Naive thymus-derived CD4-positive, alpha-beta T cell (primary cell): Measurements from ENCODE around the gene TRPM5. TPM values are rescaled to one million over a fixed set of nuclear protein-coding genes. Genes with fewer than 3 reads are reported as not detected.

Experiments
- ATAC-seq: fragments of 150-1000 bp; cut with Tn5 transposase; 2 replicates; pipeline ENCODE4 v1.10.0; 2021; ENCODE audit warnings: mild to moderate bottlenecking, moderate library complexity
- CTCF ChIA-PET: fragments of 350-600 bp; sonication (Branson Sonifier 250); formaldehyde crosslinking; loops from one replicate; lab custom pipeline; 2021; ENCODE audit warnings: antibody characterized with exemption; lab: Charles Lee
- POLR2A ChIA-PET: fragments of 350-600 bp; sonication (Branson Sonifier 250); formaldehyde crosslinking; loops from one replicate; lab custom pipeline; 2021; ENCODE audit warnings: antibody characterized with exemption, inconsistent platforms; lab: Charles Lee
- DNase-seq, 9 donors: peaks; one replicate each; pipeline versions ENCODE4 v3.0.0 to v3.0.0-alpha.2; 2020 to 2022; ENCODE audit warnings: mixed read lengths in 1 of 9
- H3K27ac ChIP-seq: one replicate; pipeline ENCODE4 v1.7.0; 2013; ENCODE audit warnings: mild to moderate bottlenecking, low read depth, low read length, moderate library complexity
- H3K27me3 ChIP-seq, 2 donors: one replicate each; pipeline ENCODE4 v1.7.0; 2013; ENCODE audit warnings: low read length in 2 of 2, mild to moderate bottlenecking in 2 of 2, moderate library complexity in 2 of 2; ENCODE audit not compliant: control insufficient read depth in 2 of 2, insufficient read depth in 2 of 2
- H3K36me3 ChIP-seq, 3 experiments: 1 replicate in 2 of 3; 2 replicates in 1 of 3; pipeline ENCODE4 v1.7.0; 2013; ENCODE audit warnings: low read length in 3 of 3, mild to moderate bottlenecking in 3 of 3, moderate library complexity in 1 of 3; ENCODE audit not compliant: insufficient read depth in 3 of 3, control insufficient read depth in 2 of 3
- H3K4me1 ChIP-seq, 2 donors: one replicate each; pipeline ENCODE4 v1.7.0; 2013; ENCODE audit warnings: low read length in 2 of 2, mild to moderate bottlenecking in 2 of 2, moderate library complexity in 1 of 2; ENCODE audit not compliant: control insufficient read depth in 2 of 2, insufficient read depth in 2 of 2
- H3K4me3 ChIP-seq: 2 replicates; pipeline ENCODE4 v1.7.0; 2013; ENCODE audit warnings: mild to moderate bottlenecking, low read length
- H3K9me3 ChIP-seq, 3 experiments: 1 replicate in 2 of 3; 2 replicates in 1 of 3; pipeline ENCODE4 v1.7.0; 2013; ENCODE audit warnings: low read length in 3 of 3; ENCODE audit not compliant: control insufficient read depth in 2 of 3
- H3K27ac Mint-ChIP-seq, 9 donors: one replicate each; pipeline ENCODE4 v1.8.0; 2020 to 2022; ENCODE audit warnings: mixed read lengths in 9 of 9, mild to moderate bottlenecking in 8 of 9, moderate library complexity in 5 of 9, inconsistent platforms in 2 of 9
- H3K27me3 Mint-ChIP-seq, 5 donors: one replicate each; pipeline ENCODE4 v1.8.0; 2021 to 2022; ENCODE audit warnings: mixed read lengths in 5 of 5, mild to moderate bottlenecking in 1 of 5
- H3K36me3 Mint-ChIP-seq, 5 donors: one replicate each; pipeline ENCODE4 v1.8.0; 2020 to 2022; ENCODE audit warnings: mixed read lengths in 5 of 5, mild to moderate bottlenecking in 3 of 5, inconsistent platforms in 1 of 5
- H3K4me1 Mint-ChIP-seq, 7 donors: one replicate each; pipeline ENCODE4 v1.8.0; 2020 to 2022; ENCODE audit warnings: mixed read lengths in 7 of 7, mild to moderate bottlenecking in 3 of 7, inconsistent platforms in 1 of 7
- H3K4me3 Mint-ChIP-seq, 10 donors: one replicate each; pipeline ENCODE4 v1.8.0; 2020 to 2022; ENCODE audit warnings: mild to moderate bottlenecking in 10 of 10, mixed read lengths in 10 of 10, moderate library complexity in 6 of 10, inconsistent platforms in 2 of 10
- H3K9me3 Mint-ChIP-seq, 11 donors: one replicate each; pipeline ENCODE4 v1.8.0; 2020 to 2022; ENCODE audit warnings: mixed read lengths in 11 of 11, mild to moderate bottlenecking in 4 of 11, inconsistent platforms in 1 of 11, moderate library complexity in 1 of 11
- intact Hi-C, 2 donors: fragments of 100-400 bp; cut with micrococcal nuclease; formaldehyde crosslinking; loops; one replicate each; pipeline ENCODE4 v1.15.1; 2023
- polyA plus RNA-seq, 2 donors: library from polyadenylated mRNA; unstranded; fragments of 300-500 nt; fragmentation: Illumina TruSeq; gene quantifications; one replicate each; pipeline ENCODE4 v1.2.3, GENCODE V29; 2021
- total RNA-seq, 6 experiments: library from RNA in 5 of 6; stranded (reverse) in 5 of 6; gene quantifications; 1 replicate in 5 of 6; 2 replicates in 1 of 6; pipeline ENCODE4 v1.2.3 and lab custom pipeline; 2021 to 2026

TRPM5 gene
- total and polyA plus RNA-seq, 7 experiments from 2014 or later, result 0.05 to 1.1 (median 0.63) TPM; not detected in 1

GRCh38 chr11:2443406-2443805 is 908 bp downstream of the TRPM5 start:
- no peak overlapping the region for H3K4me3 ChIP-seq
- Mint-ChIP-seq H3K4me1 (peaks cover 22 to 50% (median 38%) of the 10 kb centered on the region in 7 donors), H3K9me3 (peaks cover 0 to 2% (median 0%) of the 10 kb centered on the region in 11 donors), H3K27ac (peak overlapping the region in 7 of 9 donors; percentile 55 to 86 (median 71)), H3K27me3 (peaks cover 0 to 32% (median 0%) of the 10 kb centered on the region in 5 donors), H3K36me3 (no peaks in the 10 kb centered on the region), H3K4me3 (peak overlapping the region; percentile 24 to 76 (median 54))
- no peak for ATAC-seq
- H3K27ac ChIP-seq, result peak overlapping the region; percentile 3
- ChIA-PET POLR2A (interaction anchor here (0.5 to 0.7 kb wide), 2 partner anchors 23 to 154 kb away, joined by 3 to 5 read pairs; no protein-coding TSS in a partner anchor), CTCF (interaction anchor here (1.6 to 1.7 kb wide), 2 partner anchors 22 to 88 kb away, joined by 3 to 8 read pairs; no protein-coding TSS in a partner anchor)
- no peak for DNase-seq
- no peaks in the 10 kb centered on the region for H3K36me3 ChIP-seq
- intact Hi-C loops, result loop anchor here (5.0 kb wide), 3 partner anchors 444 to 549 kb away; partner anchors contain the start of genes CDKN1C (in 1 of the 2) and NAP1L4 (in 1 of the 2)
- peaks cover 22 to 51% of the 10 kb centered on the region in 2 donors for H3K4me1 ChIP-seq
- no peaks in the 10 kb centered on the region for H3K27me3 ChIP-seq
- H3K9me3 ChIP-seq, result no peaks in the 10 kb centered on the region

GRCh38 chr11:2442589-2442988 is 1.7 kb downstream of the TRPM5 start:
- POLR2A ChIA-PET, result no interaction called here
- ATAC-seq (peak; percentile 55), DNase-seq (peak in 7 of 9 donors; percentile 63 to 83 (median 78))
- H3K9me3 ChIP-seq, result no peaks in the 10 kb centered on the region
- CTCF ChIA-PET, result interaction anchor here (1.7 kb wide), 1 partner anchor 89 kb away, joined by 8 read pairs; no protein-coding TSS in a partner anchor
- peaks cover 0 to 2% (median 0%) of the 10 kb centered on the region in 11 donors for H3K9me3 Mint-ChIP-seq
- H3K27ac ChIP-seq, result peak overlapping the region; percentile 14
- no peak overlapping the region for H3K4me3 ChIP-seq
- intact Hi-C loops, result loop anchor here (5.0 kb wide), 3 partner anchors 445 to 550 kb away; partner anchors contain the start of genes CDKN1C (in 1 of the 2) and NAP1L4 (in 1 of the 2)
- peak overlapping the region in 8 of 9 donors; percentile 62 to 86 (median 77) for H3K27ac Mint-ChIP-seq
- no peaks in the 10 kb centered on the region for H3K36me3 Mint-ChIP-seq
- peaks cover 22 to 43% of the 10 kb centered on the region in 2 donors for H3K4me1 ChIP-seq
- no peaks in the 10 kb centered on the region for H3K27me3 ChIP-seq
- peaks cover 18 to 42% (median 32%) of the 10 kb centered on the region in 7 donors for H3K4me1 Mint-ChIP-seq
- peaks cover 0 to 36% (median 0%) of the 10 kb centered on the region in 5 donors for H3K27me3 Mint-ChIP-seq
- peak overlapping the region in 9 of 10 donors; percentile 17 to 71 (median 51) for H3K4me3 Mint-ChIP-seq
- no peaks in the 10 kb centered on the region for H3K36me3 ChIP-seq

GRCh38 chr11:2441171-2441570 is 3.1 kb downstream of the TRPM5 start:
- peaks cover 8 to 30% (median 20%) of the 10 kb centered on the region in 7 donors for H3K4me1 Mint-ChIP-seq
- DNase-seq, result no peak
- Histone ChIP-seq H3K27me3 (no peaks in the 10 kb centered on the region), H3K4me3 (no peak overlapping the region), H3K9me3 (no peaks in the 10 kb centered on the region), H3K4me1 (peaks cover 15 to 28% of the 10 kb centered on the region in 2 donors), H3K36me3 (no peaks in the 10 kb centered on the region), H3K27ac (no peak overlapping the region)
- peaks cover 0 to 37% (median 0%) of the 10 kb centered on the region in 5 donors for H3K27me3 Mint-ChIP-seq
- intact Hi-C loops, result loop anchor here (5.0 kb wide), 3 partner anchors 446 to 551 kb away; partner anchors contain the start of genes CDKN1C (in 1 of the 2) and NAP1L4 (in 1 of the 2)
- no peak for ATAC-seq
- ChIA-PET POLR2A (interaction anchor here (1.4 kb wide), 1 partner anchor 86 kb away, joined by 3 read pairs; no protein-coding TSS in a partner anchor), CTCF (no interaction called here)
- H3K4me3 Mint-ChIP-seq, result no peak overlapping the region
- no peaks in the 10 kb centered on the region for H3K36me3 Mint-ChIP-seq
- no peak overlapping the region for H3K27ac Mint-ChIP-seq
- peaks cover 0 to 2% (median 0%) of the 10 kb centered on the region in 11 donors for H3K9me3 Mint-ChIP-seq

GRCh38 chr11:2440646-2441045 is 3.7 kb downstream of the TRPM5 start:
- ATAC-seq (peak; percentile 39), DNase-seq (no peak)
- Histone ChIP-seq H3K4me3 (no peak overlapping the region), H3K9me3 (no peaks in the 10 kb centered on the region), H3K27me3 (no peaks in the 10 kb centered on the region), H3K36me3 (no peaks in the 10 kb centered on the region), H3K4me1 (peaks cover 13 to 24% of the 10 kb centered on the region in 2 donors), H3K27ac (no peak overlapping the region)
- Mint-ChIP-seq H3K36me3 (no peaks in the 10 kb centered on the region), H3K27ac (no peak overlapping the region), H3K9me3 (peaks cover 0 to 2% (median 0%) of the 10 kb centered on the region in 11 donors), H3K4me1 (peaks cover 8 to 25% (median 20%) of the 10 kb centered on the region in 7 donors), H3K27me3 (peaks cover 0 to 37% (median 0%) of the 10 kb centered on the region in 5 donors), H3K4me3 (no peak overlapping the region)
- ChIA-PET POLR2A (no interaction called here), CTCF (no interaction called here)
- intact Hi-C loops, result loop anchor here (5.0 kb wide), 3 partner anchors 447 to 552 kb away; partner anchors contain the start of genes CDKN1C (in 1 of the 2) and NAP1L4 (in 1 of the 2)

- ChIA-PET CTCF (no interaction called here), POLR2A (no interaction called here)
- Histone ChIP-seq H3K9me3 (no peaks in the 10 kb centered on the region), H3K4me1 (peaks cover 8 to 23% of the 10 kb centered on the region in 2 donors), H3K4me3 (no peak overlapping the region), H3K27me3 (no peaks in the 10 kb centered on the region), H3K27ac (no peak overlapping the region), H3K36me3 (no peaks in the 10 kb centered on the region)
- Mint-ChIP-seq H3K36me3 (no peaks in the 10 kb centered on the region), H3K27me3 (peaks cover 0 to 33% (median 0%) of the 10 kb centered on the region in 5 donors), H3K27ac (no peak overlapping the region), H3K9me3 (peaks cover 0 to 2% (median 0%) of the 10 kb centered on the region in 11 donors), H3K4me1 (peaks cover 4 to 21% (median 20%) of the 10 kb centered on the region in 7 donors), H3K4me3 (no peak overlapping the region)
- intact Hi-C loops, result loop anchor here (5.0 kb wide), 3 partner anchors 447 to 552 kb away; partner anchors contain the start of genes CDKN1C (in 1 of the 2) and NAP1L4 (in 1 of the 2)
- DNase-seq, result no peak
- ATAC-seq, result no peak
Observed at GRCh38 chr11:2439820-2440219, 4.5 kb downstream of the TRPM5 start.

GRCh38 chr11:2437516-2437915 is 6.8 kb downstream of the TRPM5 start:
- ChIA-PET POLR2A (no interaction called here), CTCF (interaction anchor here (0.7 to 2.7 kb wide), 3 partner anchors 17 to 98 kb away, joined by 3 to 8 read pairs (median 4); no protein-coding TSS in a partner anchor)
- H3K9me3 ChIP-seq, result no peaks in the 10 kb centered on the region
- Mint-ChIP-seq H3K27me3 (peaks cover 0 to 22% (median 0%) of the 10 kb centered on the region in 5 donors), H3K4me3 (no peak overlapping the region), H3K27ac (peak overlapping the region in 1 of 9 donors; percentile 38), H3K9me3 (no peaks in the 10 kb centered on the region), H3K4me1 (peaks cover 3 to 9% (median 9%) of the 10 kb centered on the region in 7 donors), H3K36me3 (no peaks in the 10 kb centered on the region)
- H3K27ac ChIP-seq, result no peak overlapping the region
- H3K27me3 ChIP-seq, result no peaks in the 10 kb centered on the region
- H3K4me3 ChIP-seq, result no peak overlapping the region
- no peak for DNase-seq
- intact Hi-C loops, result no loop called here
- H3K4me1 ChIP-seq, result peaks cover 0 to 6% of the 10 kb centered on the region in 2 donors
- ATAC-seq, result no peak
- no peaks in the 10 kb centered on the region for H3K36me3 ChIP-seq
